Measurements from ENCODE around the gene UBAC1. TPM values are rescaled to one million over a fixed set of nuclear protein-coding genes. Genes with fewer than 3 reads are reported as not detected.
A peak's percentile ranks its signal among the peaks of the same experiment; 100 is the strongest.

Gene UBAC1
- total RNA-seq, 2 experiments from 2014 or later: 29.3 to 31.9 TPM

DNA sequence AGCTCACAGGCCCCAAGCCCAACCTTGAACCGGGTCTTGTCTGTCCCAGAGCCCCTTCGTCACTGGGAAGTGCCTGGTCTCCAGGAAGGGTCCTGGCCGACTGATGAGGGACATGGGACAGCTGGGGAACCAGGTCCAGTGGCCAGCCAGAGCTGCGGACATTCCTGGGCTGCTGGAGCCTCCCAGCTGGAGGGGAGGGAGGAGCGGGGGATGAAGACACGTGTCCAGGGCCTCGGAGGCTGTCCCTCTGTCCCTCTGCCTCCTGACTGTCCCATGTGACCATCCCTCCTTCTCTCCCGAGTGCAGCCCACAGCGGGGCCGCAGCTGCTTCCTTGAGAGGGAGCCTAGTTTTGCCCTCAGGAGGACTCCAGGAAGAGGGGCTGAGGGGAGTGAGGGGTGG is 41.7 kb upstream of the UBAC1 start:
- ChIA-PET POLR2A (no interaction called here), CTCF (no interaction called here)
- Mint-ChIP-seq H3K9me3 (ENCODE audit: insufficient read depth) (no peaks in the 10 kb centered on the region), H3K4me1 (ENCODE audit: low read depth) (no peaks in the 10 kb centered on the region), H3K27ac (no peak overlapping the region), H3K4me3 (no peak overlapping the region), H3K27me3 (ENCODE audit: low read depth) (no peaks in the 10 kb centered on the region), H3K36me3 (ENCODE audit: low read depth) (no peaks in the 10 kb centered on the region)
- DNase-seq (no peak), ATAC-seq (no peak)

DNA sequence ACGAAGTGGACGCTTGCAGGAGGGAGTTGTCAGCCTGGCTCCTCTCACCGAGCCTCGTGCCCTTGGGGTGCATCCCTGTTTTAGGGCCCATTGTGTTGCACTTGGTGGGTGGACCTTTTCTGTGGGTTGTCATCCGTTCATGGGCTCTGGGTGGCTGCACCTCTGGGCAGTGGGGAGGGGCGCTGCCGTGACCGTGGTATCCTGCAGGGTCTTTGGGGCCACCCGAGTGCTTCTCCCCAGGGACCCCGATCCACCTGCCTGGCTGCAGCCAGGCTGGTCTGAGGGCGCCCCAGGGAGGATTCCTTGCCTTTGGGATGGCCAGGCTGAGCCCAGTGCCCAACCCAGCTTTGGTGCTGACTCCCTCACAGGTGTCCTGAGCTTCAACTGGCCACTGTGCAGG is 41.0 kb upstream of the UBAC1 start:
- ChIA-PET CTCF (no interaction called here), POLR2A (no interaction called here)
- ATAC-seq (no peak), DNase-seq (no peak)
- Mint-ChIP-seq H3K4me1 (ENCODE audit: low read depth) (no peaks in the 10 kb centered on the region), H3K4me3 (no peak overlapping the region), H3K9me3 (ENCODE audit: insufficient read depth) (no peaks in the 10 kb centered on the region), H3K36me3 (ENCODE audit: low read depth) (no peaks in the 10 kb centered on the region), H3K27me3 (ENCODE audit: low read depth) (no peaks in the 10 kb centered on the region), H3K27ac (no peak overlapping the region)

DNA sequence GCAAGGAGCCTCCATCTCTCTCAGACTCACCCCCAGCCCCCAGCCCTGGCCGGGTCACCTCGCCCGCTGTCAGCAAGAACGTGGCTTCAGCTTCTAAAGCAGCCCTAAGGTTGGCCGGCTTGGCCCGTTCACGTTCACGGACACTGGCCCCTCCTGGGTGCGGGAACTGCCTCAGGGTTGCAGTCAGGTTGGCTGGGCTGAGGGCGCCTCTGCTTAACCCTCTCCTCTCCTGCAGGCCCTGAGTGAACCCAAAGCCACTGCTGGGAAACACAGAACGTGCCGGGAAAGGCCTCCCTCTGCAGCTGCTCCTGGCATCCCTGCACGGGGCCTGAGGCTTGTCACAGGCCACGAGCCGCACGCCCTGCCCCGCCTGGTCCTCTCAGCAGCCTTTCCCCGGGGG is 40.1 kb upstream of the UBAC1 start:
- Mint-ChIP-seq H3K36me3 (ENCODE audit: low read depth) (no peaks in the 10 kb centered on the region), H3K27me3 (ENCODE audit: low read depth) (no peaks in the 10 kb centered on the region), H3K27ac (no peak overlapping the region), H3K4me1 (ENCODE audit: low read depth) (no peaks in the 10 kb centered on the region), H3K9me3 (ENCODE audit: insufficient read depth) (no peaks in the 10 kb centered on the region), H3K4me3 (no peak overlapping the region)
- POLR2A ChIA-PET: no interaction called here
- CTCF ChIA-PET: no interaction called here
- ATAC-seq (no peak), DNase-seq (no peak)

DNA sequence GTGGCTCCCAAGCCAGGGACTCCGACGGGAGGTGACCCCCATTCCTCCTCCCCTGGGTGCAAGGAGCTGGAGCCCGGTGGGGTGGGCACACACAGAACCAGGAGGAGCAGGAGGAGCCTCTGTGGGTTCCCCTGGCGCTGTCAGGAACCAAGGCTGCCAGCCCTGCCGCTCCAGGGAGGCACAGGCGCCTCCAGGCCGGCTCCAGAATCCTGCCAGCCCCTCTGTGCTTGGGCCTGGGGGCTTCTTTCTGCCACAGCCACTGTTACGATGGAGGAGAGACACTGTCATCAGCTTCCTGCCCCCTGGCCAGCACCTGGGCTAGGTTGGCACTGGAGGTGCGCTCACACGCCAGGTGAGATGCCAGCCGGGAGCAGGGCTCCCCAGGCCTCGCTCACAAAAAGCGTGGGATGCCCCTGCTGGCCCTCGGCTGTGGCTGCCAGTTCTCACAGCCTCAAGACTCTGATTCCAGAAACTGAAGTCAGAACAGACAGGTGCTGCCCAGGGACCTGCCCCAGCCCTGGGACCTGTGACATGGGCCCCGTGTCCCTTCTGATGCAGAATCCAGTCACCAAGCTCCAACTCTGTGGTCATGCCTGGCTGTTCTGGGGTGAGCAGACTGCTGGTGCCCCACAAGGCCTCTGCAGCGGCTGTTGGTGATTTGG is 37.4 kb upstream of the UBAC1 start:
- ATAC-seq (no peak), DNase-seq (no peak)
- ChIA-PET POLR2A (no interaction called here), CTCF (no interaction called here)
- Mint-ChIP-seq H3K4me3 (no peak overlapping the region), H3K36me3 (ENCODE audit: low read depth) (no peaks in the 10 kb centered on the region), H3K9me3 (ENCODE audit: insufficient read depth) (no peaks in the 10 kb centered on the region), H3K4me1 (ENCODE audit: low read depth) (peaks cover 5% of the 10 kb centered on the region), H3K27ac (no peak overlapping the region), H3K27me3 (ENCODE audit: low read depth) (no peaks in the 10 kb centered on the region)

DNA sequence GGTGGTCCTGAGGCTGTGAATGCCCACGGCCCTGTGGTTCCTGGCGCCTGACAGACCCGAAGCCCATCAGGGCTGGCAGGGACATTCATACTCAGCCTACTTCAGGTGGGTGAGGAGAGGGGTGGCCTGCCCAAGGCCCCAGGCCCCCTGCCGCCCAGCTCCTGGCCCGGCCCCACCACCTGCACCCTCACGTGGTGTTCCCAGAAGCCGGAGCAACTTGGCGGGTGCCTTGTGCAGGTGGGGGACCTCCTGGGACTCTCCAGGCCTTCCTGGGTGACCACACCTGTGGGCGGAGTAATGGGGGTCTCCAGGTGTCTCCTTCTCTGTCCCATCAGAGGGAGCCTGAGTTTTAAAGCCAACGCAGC is 36.8 kb upstream of the UBAC1 start:
- no peaks in the 10 kb centered on the region for H3K36me3 Mint-ChIP-seq (ENCODE audit: low read depth)
- DNase-seq: no peak
- H3K27me3 Mint-ChIP-seq (ENCODE audit: low read depth): no peaks in the 10 kb centered on the region
- H3K9me3 Mint-ChIP-seq (ENCODE audit: insufficient read depth): no peaks in the 10 kb centered on the region
- CTCF ChIA-PET: no interaction called here
- POLR2A ChIA-PET: no interaction called here
- no peak for ATAC-seq
- peaks cover 5% of the 10 kb centered on the region for H3K4me1 Mint-ChIP-seq (ENCODE audit: low read depth)
- H3K27ac Mint-ChIP-seq: no peak overlapping the region
- H3K4me3 Mint-ChIP-seq: no peak overlapping the region

DNA sequence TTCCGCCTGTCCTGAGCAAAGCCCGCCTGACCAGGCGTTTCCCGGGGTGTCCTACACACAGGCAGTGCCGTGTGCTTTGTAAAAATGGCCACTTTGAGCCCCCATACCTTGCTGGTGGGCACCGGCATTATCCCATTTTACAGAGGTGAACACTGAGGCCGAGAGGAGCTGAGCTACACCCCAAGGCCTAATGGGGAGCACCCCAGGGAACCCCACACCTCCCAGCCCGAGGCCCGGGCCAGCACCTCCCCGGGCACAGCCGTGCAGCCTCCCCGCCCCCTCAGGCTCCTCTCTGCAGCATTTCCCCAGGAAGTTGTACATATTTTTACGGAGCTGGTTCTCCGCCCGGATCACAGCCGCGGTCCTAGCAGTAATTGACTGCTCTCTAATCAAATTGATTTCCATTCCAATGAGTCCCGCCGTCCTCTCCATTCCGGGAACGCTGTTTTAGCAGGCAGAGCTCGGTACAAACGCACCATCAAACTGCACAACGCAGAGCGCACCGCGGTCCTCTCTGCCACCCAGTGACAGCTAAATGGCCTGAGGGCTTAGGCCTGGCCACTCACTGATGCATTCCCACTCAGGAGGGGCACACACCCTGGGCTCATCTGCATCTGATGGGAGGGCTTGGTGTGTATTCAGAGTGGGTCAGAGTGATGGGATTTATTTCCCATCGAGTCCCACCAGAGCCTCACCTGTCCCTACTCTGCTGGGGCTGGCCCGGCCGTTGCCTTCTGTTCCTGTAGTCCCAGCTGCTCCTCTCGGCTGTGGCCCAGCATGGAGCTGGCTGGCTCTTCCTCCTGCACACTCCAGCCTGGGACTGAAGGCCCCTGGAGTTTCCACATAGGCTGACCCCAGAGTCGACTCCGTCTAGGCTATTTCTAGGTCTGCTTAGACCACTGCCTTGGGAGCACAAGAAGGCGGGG is 36.2 kb upstream of the UBAC1 start:
- Mint-ChIP-seq H3K4me3 (no peak overlapping the region), H3K27me3 (ENCODE audit: low read depth) (no peaks in the 10 kb centered on the region), H3K9me3 (ENCODE audit: insufficient read depth) (no peaks in the 10 kb centered on the region), H3K4me1 (ENCODE audit: low read depth) (peaks cover 10% of the 10 kb centered on the region), H3K27ac (no peak overlapping the region), H3K36me3 (ENCODE audit: low read depth) (no peaks in the 10 kb centered on the region)
- ChIA-PET CTCF (interaction anchor here (0.6 kb wide), 1 partner anchor 187 kb away, joined by 3 read pairs; no protein-coding TSS in a partner anchor), POLR2A (interaction anchor here (1.0 kb wide), 1 partner anchor 22 kb away, joined by 4 read pairs; no protein-coding TSS in a partner anchor)
- no peak for ATAC-seq
- no peak for DNase-seq

DNA sequence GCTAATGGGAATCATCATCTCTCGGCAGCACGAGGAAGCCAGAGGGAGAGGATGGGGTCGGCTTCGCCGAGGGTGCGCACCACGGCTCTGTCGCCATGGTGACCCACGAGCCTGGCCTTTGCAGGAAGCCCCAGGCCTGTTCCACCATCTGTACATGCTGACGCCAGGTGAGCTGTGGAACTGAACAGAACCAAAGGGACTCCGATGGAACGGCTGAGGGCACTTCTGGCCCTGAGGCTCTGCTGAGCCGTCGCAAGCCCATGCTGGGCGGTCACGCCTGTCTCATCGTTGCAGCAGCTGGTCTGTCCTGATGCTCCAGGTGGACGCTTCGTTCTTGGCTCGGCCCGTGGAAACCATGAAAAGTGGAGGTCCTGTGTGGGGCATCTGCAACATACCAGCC is 34.6 kb upstream of the UBAC1 start:
- no peak overlapping the region for H3K27ac Mint-ChIP-seq
- POLR2A ChIA-PET: interaction anchor here (0.6 kb wide), 1 partner anchor 19 kb away, joined by 3 read pairs; no protein-coding TSS in a partner anchor
- no peak for DNase-seq
- no peak for ATAC-seq
- CTCF ChIA-PET: no interaction called here
- H3K9me3 Mint-ChIP-seq (ENCODE audit: insufficient read depth): no peaks in the 10 kb centered on the region
- no peaks in the 10 kb centered on the region for H3K36me3 Mint-ChIP-seq (ENCODE audit: low read depth)
- H3K4me1 Mint-ChIP-seq (ENCODE audit: low read depth): peaks cover 19% of the 10 kb centered on the region
- H3K4me3 Mint-ChIP-seq: no peak overlapping the region
- no peaks in the 10 kb centered on the region for H3K27me3 Mint-ChIP-seq (ENCODE audit: low read depth)

DNA sequence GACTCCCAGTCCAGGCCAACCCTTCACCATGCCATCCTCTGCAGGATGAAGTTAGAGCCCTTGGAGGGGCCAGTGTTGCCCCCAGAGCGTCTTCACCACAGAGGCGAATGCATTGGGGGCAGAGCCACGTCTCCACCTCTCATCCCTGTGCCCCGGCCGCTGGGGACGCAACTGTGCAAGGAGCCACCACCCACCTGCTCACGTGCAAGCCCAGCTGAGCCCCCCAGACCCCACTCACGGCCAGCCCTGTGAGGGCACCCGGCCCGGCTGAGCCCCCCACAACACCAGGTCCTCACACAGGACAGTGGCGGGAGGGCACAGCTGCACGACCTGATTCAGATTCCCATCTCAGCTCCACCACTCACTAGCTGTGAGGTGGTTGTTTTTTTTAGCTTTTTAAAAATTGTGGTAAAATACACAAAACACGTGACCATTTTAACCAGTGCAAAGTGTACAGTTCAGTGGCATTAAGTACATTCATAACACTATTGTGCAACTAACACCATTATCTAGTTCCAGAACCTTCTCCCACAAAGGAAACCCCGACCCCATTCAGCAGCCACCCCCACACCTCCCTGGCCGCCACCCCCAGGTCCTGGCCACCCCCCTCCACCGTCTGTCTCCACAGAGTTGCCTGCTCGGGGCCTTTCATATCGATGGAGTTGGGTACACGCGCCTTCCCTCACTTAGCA is 33.5 kb upstream of the UBAC1 start:
- Mint-ChIP-seq H3K4me3 (no peak overlapping the region), H3K36me3 (ENCODE audit: low read depth) (no peaks in the 10 kb centered on the region), H3K27ac (no peak overlapping the region), H3K4me1 (ENCODE audit: low read depth) (peaks cover 27% of the 10 kb centered on the region), H3K9me3 (ENCODE audit: insufficient read depth) (no peaks in the 10 kb centered on the region), H3K27me3 (ENCODE audit: low read depth) (no peaks in the 10 kb centered on the region)
- ChIA-PET POLR2A (interaction anchor here (0.6 kb wide), 1 partner anchor 12 kb away, joined by 3 read pairs; no protein-coding TSS in a partner anchor), CTCF (no interaction called here)
- ATAC-seq: no peak
- DNase-seq: no peak

DNA sequence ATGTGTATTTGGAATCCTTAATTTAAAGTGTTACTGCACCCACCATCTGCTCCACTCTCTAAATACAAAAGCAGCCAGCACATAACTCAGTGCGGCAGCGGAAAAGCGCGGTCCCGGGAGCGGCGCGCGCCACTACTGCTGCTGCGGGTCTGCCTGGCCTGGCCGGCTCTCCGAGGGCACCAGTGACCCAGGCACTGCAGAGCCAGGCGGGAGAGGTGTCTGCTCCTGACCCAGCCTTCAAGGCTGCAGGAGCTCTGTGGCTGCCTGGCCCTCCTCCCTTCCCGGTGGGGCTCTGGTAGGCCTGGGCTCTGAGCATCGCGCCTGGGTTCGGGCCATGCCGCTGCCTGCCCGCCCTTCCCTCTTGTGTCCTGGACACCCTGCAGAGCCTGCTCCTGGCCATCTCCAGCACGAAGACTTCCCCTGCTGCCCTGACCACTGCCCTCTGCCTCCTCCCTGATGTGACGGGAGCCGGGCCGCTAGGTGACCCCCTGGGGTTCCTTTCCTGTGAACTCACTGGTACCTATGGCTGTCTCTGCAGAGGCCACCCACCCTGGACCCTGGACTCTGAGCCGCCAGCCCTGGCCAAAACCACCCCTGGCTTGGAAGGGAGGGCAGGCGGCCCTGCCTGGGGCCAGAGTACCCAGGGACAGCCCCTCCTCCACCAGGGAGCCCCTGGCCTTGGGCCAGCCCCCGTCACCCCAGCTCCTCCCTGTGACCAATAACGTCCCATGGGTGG is 32.8 kb upstream of the UBAC1 start:
- peaks cover 28% of the 10 kb centered on the region for H3K4me1 Mint-ChIP-seq (ENCODE audit: low read depth)
- H3K27ac Mint-ChIP-seq: no peak overlapping the region
- ATAC-seq: no peak
- no peak for DNase-seq
- no peaks in the 10 kb centered on the region for H3K36me3 Mint-ChIP-seq (ENCODE audit: low read depth)
- ChIA-PET POLR2A (interaction anchor here (0.6 kb wide), 1 partner anchor 13 kb away, joined by 3 read pairs; no protein-coding TSS in a partner anchor), CTCF (no interaction called here)
- no peak overlapping the region for H3K4me3 Mint-ChIP-seq
- no peaks in the 10 kb centered on the region for H3K27me3 Mint-ChIP-seq (ENCODE audit: low read depth)
- H3K9me3 Mint-ChIP-seq (ENCODE audit: insufficient read depth): no peaks in the 10 kb centered on the region

DNA sequence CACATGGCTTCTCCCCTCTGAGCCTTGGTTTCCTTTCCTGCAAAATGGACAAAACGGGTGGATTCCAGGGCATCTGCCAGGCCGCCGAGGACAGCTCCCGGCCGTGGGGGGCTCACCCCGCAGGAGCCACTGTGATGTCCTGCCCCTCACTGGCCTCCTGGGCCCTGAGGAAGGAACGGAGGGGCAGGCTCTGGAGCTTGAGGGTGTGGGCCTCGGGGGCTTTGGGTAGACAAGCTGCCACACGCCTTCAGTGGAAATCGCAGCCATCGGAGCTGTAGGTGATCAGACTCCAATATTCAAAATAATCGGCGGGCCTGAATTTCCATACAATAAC is 32.2 kb upstream of the UBAC1 start:
- Mint-ChIP-seq H3K36me3 (ENCODE audit: low read depth) (no peaks in the 10 kb centered on the region), H3K27me3 (ENCODE audit: low read depth) (no peaks in the 10 kb centered on the region), H3K9me3 (ENCODE audit: insufficient read depth) (no peaks in the 10 kb centered on the region), H3K4me1 (ENCODE audit: low read depth) (peaks cover 28% of the 10 kb centered on the region), H3K27ac (no peak overlapping the region), H3K4me3 (no peak overlapping the region)
- POLR2A ChIA-PET: no interaction called here
- DNase-seq: no peak
- ATAC-seq: no peak
- CTCF ChIA-PET: no interaction called here

DNA sequence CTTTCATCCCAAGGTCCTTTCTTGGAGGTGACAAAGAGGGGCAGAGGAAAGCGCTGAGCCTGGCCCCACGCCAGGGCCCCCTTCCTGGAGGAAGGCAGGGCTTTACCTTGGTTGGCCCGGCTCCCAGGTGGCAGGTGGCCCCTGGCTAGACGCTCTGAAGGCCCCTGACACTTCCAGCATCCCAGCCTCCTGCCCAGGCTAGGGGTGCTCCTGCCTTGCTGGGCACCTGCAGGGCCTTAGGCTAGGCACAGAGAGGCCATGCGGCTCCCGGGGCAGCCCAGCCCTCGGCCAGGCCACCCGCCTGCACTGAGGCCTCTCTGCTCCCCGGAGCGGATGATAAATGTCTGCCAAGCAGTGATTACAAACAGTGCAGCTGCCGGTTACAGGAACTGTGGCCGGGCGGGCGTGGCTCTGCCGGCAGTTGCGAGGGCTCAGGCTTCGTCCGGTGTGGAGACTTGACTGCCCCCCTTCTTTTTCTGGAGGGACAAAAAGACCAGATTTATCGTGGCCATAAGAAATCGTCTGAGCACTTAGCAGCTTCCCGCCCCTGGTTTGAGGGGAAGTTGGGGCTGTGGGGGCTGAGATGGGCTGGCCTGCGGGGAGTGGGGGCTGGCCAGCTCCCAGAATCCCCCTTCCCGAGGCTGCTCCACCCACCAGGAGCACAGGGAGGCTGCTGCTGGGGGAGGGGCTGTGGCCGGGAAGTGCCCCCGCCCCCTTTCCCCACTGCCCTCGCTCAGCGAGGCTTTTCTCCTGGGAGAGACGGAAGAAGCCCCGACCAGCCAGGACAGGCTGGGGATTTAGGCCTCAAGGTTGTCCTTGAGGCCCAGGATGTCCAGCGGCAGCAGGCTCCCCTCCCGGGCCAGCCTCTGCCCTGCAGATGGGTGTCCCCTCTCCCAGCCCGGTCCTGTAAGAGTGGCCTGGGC is 31.6 kb upstream of the UBAC1 start:
- peak; percentile 70 for DNase-seq
- no peaks in the 10 kb centered on the region for H3K9me3 Mint-ChIP-seq (ENCODE audit: insufficient read depth)
- peak overlapping the region; percentile 60 for H3K27ac Mint-ChIP-seq
- CTCF ChIA-PET: interaction anchor here (0.9 kb wide), 1 partner anchor 127 kb away, joined by 4 read pairs; no protein-coding TSS in a partner anchor
- H3K36me3 Mint-ChIP-seq (ENCODE audit: low read depth): no peaks in the 10 kb centered on the region
- peak overlapping the region; percentile 28 for H3K4me3 Mint-ChIP-seq
- POLR2A ChIA-PET: no interaction called here
- H3K4me1 Mint-ChIP-seq (ENCODE audit: low read depth): peaks cover 28% of the 10 kb centered on the region
- no peaks in the 10 kb centered on the region for H3K27me3 Mint-ChIP-seq (ENCODE audit: low read depth)
- peak; percentile 76 for ATAC-seq
